Erythroblast (primary cell): ENCODE results near the gene GRM2.
"Not testable (repeated sequence)": the region's sequence is repeated elsewhere in the genome, so short reads cannot be mapped to it uniquely, and the experiment has no call there.

Source experiments
- DNase-seq, 2 experiments: peaks; one replicate each; lab custom pipeline; 2025; lab: John Stamatoyannopoulos, UW
- GATA1 ChIP-seq: IDR thresholded peaks from 2 replicates; pipeline ENCODE4 v1.6.1; 2011; ENCODE audit warnings: low read depth, mild to moderate bottlenecking, control low read depth, low read length, moderate library complexity
- POLR2A ChIP-seq: IDR thresholded peaks from 2 replicates; pipeline ENCODE4 v1.6.1; 2011; ENCODE audit warnings: mild to moderate bottlenecking, low read length

Gene GRM2

GRCh38 chr3:51735039-51735438, 28.2 kb downstream of the GRM2 start:
- no peak for TF ChIP-seq GATA1
- TF ChIP-seq POLR2A = no peak

DNA sequence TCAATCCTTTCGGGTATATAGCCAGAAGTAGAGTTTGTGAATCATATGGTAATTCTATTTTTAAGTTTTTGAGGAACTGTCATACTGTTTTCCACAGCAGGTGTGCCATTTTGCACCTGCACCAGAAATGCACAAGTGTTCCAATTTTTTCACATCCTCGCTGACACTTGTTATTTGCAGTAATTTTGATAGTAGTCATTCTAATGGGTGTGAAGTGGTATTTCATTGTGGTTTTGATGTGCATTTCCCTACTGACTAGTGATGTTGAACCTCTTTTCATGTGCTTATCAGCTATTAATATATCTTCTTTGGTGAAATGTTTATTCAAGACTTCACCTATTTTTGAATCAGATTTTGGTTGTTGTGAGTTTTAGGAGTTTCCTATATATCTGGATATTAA, 29.1 kb downstream of the GRM2 start:
- DNase-seq = no peak
- TF ChIP-seq GATA1 (no peak), POLR2A (no peak)

More at GRCh38 chr3:51735039-51735438, 28.2 kb downstream of the GRM2 start:
- DNase-seq = no peak

GRCh38 chr3:51739110-51739509, 32.2 kb downstream of the GRM2 start:
- TF ChIP-seq GATA1 (no peak), POLR2A (no peak)
- no peak for DNase-seq

DNA sequence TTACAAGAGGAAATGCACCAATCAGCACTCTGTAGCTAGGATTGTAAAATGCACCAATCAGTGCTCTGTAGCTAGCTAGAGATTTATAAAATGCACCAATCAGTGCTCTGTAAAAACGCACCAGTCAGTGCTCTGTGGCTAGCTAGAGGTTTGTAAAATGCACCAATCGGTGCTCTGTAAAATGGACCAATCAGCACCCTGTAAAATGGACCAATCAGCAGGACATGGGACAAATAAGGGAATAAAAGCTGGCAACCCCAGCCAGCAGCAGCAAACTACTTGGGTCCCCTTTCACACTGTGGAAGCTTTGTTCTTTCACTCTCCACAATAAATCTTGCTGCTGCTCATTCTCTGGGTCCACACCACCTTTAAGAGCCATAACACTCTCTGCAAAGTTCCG, 35.5 kb downstream of the GRM2 start:
- DNase-seq = not testable (repeated sequence)

- peak; percentile 5 to 32 for DNase-seq
Observed at GRCh38 chr3:51742978-51743377, 36.1 kb downstream of the GRM2 start.

- TF ChIP-seq POLR2A = no peak
- TF ChIP-seq GATA1 = no peak
- no peak for DNase-seq
Observed at GRCh38 chr3:51747840-51748239, 41.0 kb downstream of the GRM2 start.

DNA sequence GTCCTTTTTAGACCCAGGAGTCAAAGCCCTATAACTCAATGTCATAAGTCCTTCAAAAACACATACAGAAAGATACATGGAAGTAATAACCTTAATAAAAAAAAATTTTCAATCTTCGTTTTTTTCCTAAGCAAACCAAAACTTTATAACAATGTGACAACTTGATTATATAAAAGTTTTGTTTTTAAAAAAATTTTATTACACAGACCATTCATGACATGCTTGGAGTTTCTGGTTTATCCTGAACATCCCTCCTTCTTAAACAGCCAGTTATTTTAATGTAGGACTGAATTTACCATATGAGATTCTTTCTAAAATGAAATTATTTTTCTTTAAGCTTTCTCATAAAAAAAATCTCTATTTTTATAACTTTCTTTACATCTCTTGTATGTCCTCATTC, 41.5 kb downstream of the GRM2 start:
- DNase-seq = no peak
- no peak for TF ChIP-seq GATA1

DNA sequence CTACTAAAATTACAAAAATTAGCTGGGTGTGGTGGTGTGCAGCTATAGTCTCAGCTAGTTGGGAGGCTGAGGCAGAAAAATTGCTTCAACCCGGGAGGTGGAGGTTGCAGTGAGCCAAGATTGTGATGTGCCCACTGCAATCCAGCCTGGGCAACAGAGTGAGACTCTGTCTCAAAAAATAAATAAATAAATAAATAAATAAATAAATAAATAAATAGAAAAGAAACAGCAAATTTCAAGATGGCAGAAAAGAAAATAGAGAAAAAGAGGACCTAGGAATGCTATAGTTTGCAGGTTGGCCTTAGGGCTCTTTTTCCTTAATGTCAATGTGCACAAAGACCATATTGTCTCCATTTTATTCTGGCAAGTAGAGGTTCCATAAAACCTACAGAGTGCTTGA, 44.0 kb downstream of the GRM2 start:
- DNase-seq = no peak
- TF ChIP-seq GATA1 (no peak), POLR2A (no peak)

DNA sequence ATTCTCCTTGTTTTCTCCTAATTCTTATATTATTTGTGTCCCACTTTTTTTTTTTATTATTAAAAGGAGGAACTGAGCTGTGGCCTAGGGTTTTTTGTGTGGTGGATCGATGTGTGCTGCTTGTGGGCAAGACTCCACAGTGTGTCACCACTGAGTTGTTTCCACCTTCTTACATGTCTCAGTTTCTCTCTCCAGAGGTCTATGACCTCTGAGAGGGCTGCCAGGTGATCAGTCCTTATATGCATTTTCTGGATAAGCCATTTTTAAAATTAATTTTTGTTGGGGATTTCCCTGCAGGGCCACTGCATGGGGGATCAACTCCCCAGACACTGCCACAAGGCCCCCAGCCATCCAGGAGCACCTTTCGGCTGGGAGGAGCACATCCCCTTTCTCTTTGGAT, 44.4 kb downstream of the GRM2 start:
- TF ChIP-seq POLR2A (no peak), GATA1 (no peak)

GRCh38 chr3:51753763-51754750, 47.2 kb downstream of the GRM2 start:
- not testable (repeated sequence) for DNase-seq

More for the DNA sequence above, 44.4 kb downstream of the GRM2 start:
- DNase-seq = no peak

- TF ChIP-seq GATA1 (no peak), POLR2A (no peak)
- no peak for DNase-seq
Observed at GRCh38 chr3:51759203-51759602, 52.3 kb downstream of the GRM2 start.
